HepG2 (cell line): ENCODE results near the gene IQCM. TPM values are rescaled to one million over a fixed set of nuclear protein-coding genes. Genes with fewer than 3 reads are reported as not detected.

Experiments used
- ATAC-seq: fragments of 200-7000 bp; cut with Tn5 transposase; 3 replicates; pipeline ENCODE4 v1.9.1; 2020; ENCODE audit warnings: mild to moderate bottlenecking, moderate library complexity
- BruUV-seq: library from RNA; stranded (reverse); fragments of 400-500 nt; replicated peaks from 2 replicates; lab custom pipeline; 2021; lab: Mats Ljungman, UMichigan
- CTCF ChIA-PET: fragments of 300-600 bp; formaldehyde crosslinking; extraction: SDS; loops from one replicate; lab custom pipeline; 2021; ENCODE audit warnings: low total read pairs, inconsistent platforms, low intra/inter-chr PET ratio; lab: Yijun Ruan, JAX
- POLR2A ChIA-PET: fragments of 350-600 bp; sonication (Branson Sonifier 250); formaldehyde crosslinking; loops from one replicate; lab custom pipeline; 2020; ENCODE audit warnings: antibody characterized with exemption, inconsistent platforms; lab: Yijun Ruan, JAX
- DNase-seq: peaks from one replicate; pipeline ENCODE4 v3.0.0-alpha.2; 2015; ENCODE audit warnings: low spot score
- FAIRE-seq: peaks from 3 replicates; lab custom pipeline; 2011; peaks lifted over from hg19 to GRCh38; lab: Jason Lieb, UNC
- H2AFZ ChIP-seq: one replicate; pipeline ENCODE4 v1.6.1; 2011; ENCODE audit warnings: low read length, inconsistent platforms
- H3K27ac ChIP-seq: fragments of 300-600 bp; 3 replicates; pipeline ENCODE4 v1.8.0; 2011; ENCODE audit warnings: mixed run types, mild to moderate bottlenecking, mixed read lengths, low read length, inconsistent platforms; ENCODE audit not compliant: insufficient read depth; ENCODE audit errors: extremely low read length
- H3K27me3 ChIP-seq, 2 experiments: fragments of 200-600 bp in 1 of 2; 2 replicates in 1 of 2; 3 replicates in 1 of 2; pipeline versions ENCODE4 v1.6.0 to v1.8.0; 2011; ENCODE audit warnings: low read length in 2 of 2, mild to moderate bottlenecking in 2 of 2, moderate library complexity in 2 of 2, inconsistent platforms in 1 of 2; ENCODE audit not compliant: insufficient read depth in 2 of 2, control insufficient read depth in 1 of 2
- H3K36me3 ChIP-seq, 2 experiments: fragments of 200-600 bp in 1 of 2; replicated peaks in 1 of 2; 2 replicates in 1 of 2; 3 replicates in 1 of 2; pipeline versions ENCODE4 v1.5.1 to v1.8.0; 2011; ENCODE audit warnings: low read length in 2 of 2, inconsistent platforms in 1 of 2; ENCODE audit not compliant: insufficient read depth in 2 of 2, control insufficient read depth in 1 of 2
- H3K4me1 ChIP-seq: 2 replicates; pipeline ENCODE4 v1.5.1; 2012; ENCODE audit warnings: low read length, inconsistent platforms; ENCODE audit not compliant: insufficient read depth
- H3K4me2 ChIP-seq: 2 replicates; pipeline ENCODE4 v1.6.0; 2011; ENCODE audit warnings: low read depth, low read length, inconsistent platforms
- H3K4me3 ChIP-seq, 3 experiments: fragments of 200-600 bp in 1 of 3; sonication (generic), shearing (Covaris generic) in 1 of 3; replicated peaks in 1 of 3; 2 replicates each; pipeline ENCODE4 v1.5.1; 2011 to 2016; ENCODE audit warnings: low read length in 3 of 3, inconsistent platforms in 2 of 3, low read depth in 2 of 3, mild to moderate bottlenecking in 2 of 3, control low read depth in 1 of 3, mixed read lengths in 1 of 3; ENCODE audit not compliant: insufficient read depth in 1 of 3
- H3K79me2 ChIP-seq: one replicate; pipeline ENCODE4 v1.6.1; 2011; ENCODE audit warnings: low read length, inconsistent platforms; ENCODE audit not compliant: insufficient read depth
- H3K9ac ChIP-seq: 2 replicates; pipeline ENCODE4 v1.6.0; 2011; ENCODE audit warnings: mild to moderate bottlenecking, low read depth, low read length, inconsistent platforms; ENCODE audit not compliant: insufficient read depth
- H3K9me3 ChIP-seq: 2 replicates; pipeline ENCODE4 v1.5.1; 2012; ENCODE audit warnings: mild to moderate bottlenecking, low read length
- H4K20me1 ChIP-seq: 2 replicates; pipeline ENCODE4 v1.6.0; 2011; ENCODE audit warnings: inconsistent platforms, mild to moderate bottlenecking, low read length, moderate library complexity; ENCODE audit not compliant: insufficient read depth
- ATF1 ChIP-seq: IDR thresholded peaks from 2 replicates; pipeline ENCODE4 v1.6.1; 2016; ENCODE audit warnings: mild to moderate bottlenecking, control low read depth
- CAMTA2 ChIP-seq: sonication (generic); formaldehyde crosslinking; IDR thresholded peaks from 2 replicates; pipeline ENCODE4 v1.4.0; 2020; ENCODE audit warnings: mild to moderate bottlenecking, missing genetic modification reagents, borderline replicate concordance
- CBX5 ChIP-seq: sonication (generic); formaldehyde crosslinking; IDR thresholded peaks from 2 replicates; pipeline ENCODE4 v1.4.0; 2020; ENCODE audit warnings: missing genetic modification reagents, borderline replicate concordance
- CC2D1A ChIP-seq: sonication (generic); formaldehyde crosslinking; IDR thresholded peaks from 2 replicates; pipeline ENCODE4 v1.8.1; 2023; ENCODE audit warnings: mild to moderate bottlenecking, missing genetic modification reagents
- CEBPB ChIP-seq: IDR thresholded peaks from 2 replicates; pipeline ENCODE4 v1.6.1; 2011; ENCODE audit warnings: low read depth, low read length, improper control_type of control experiment, borderline replicate concordance
- GZF1 ChIP-seq: sonication (generic); formaldehyde crosslinking; IDR thresholded peaks from 2 replicates; pipeline ENCODE4 v1.5.1; 2020; ENCODE audit warnings: mild to moderate bottlenecking, missing genetic modification reagents
- MAX ChIP-seq: IDR thresholded peaks from 2 replicates; pipeline ENCODE4 v1.6.1; 2012; ENCODE audit warnings: inconsistent platforms
- NBN ChIP-seq: fragments of 450-650 bp; conservative IDR thresholded peaks from 2 replicates; pipeline ENCODE4 v1.6.1; 2017
- ZFP36L1 ChIP-seq: sonication (generic); formaldehyde crosslinking; IDR thresholded peaks from 2 replicates; pipeline ENCODE4 v1.8.0; 2022; ENCODE audit warnings: mild to moderate bottlenecking, missing genetic modification reagents, moderate library complexity
- ZFP82 ChIP-seq: sonication (generic); formaldehyde crosslinking; IDR thresholded peaks from 2 replicates; pipeline ENCODE4 v1.5.1; 2020; ENCODE audit warnings: mild to moderate bottlenecking, missing genetic modification reagents, borderline replicate concordance
- ZNF605 ChIP-seq: sonication (generic); formaldehyde crosslinking; IDR thresholded peaks from 2 replicates; pipeline ENCODE4 v1.8.0; 2022; ENCODE audit warnings: mild to moderate bottlenecking, missing genetic modification reagents
- ZNF660 ChIP-seq: sonication (generic); formaldehyde crosslinking; IDR thresholded peaks from 2 replicates; pipeline ENCODE4 v1.5.1; 2020; ENCODE audit warnings: mild to moderate bottlenecking, low read depth, missing genetic modification reagents, borderline replicate concordance
- WGBS: methylation state at CpG from one replicate; pipeline ENCODE4 v1.1.6; 2017; ENCODE audit warnings: low lambda C conversion rate; 5-methylcytosine and 5-hydroxymethylcytosine counted together
- in situ Hi-C: cut with HindIII; loops from 2 replicates; pipeline ENCODE4 v1.10.0; 2017; ENCODE audit warnings: low pct_unique_long_range_greater_than_20kb; ENCODE audit not compliant: extremely low pct_ligation_motif_present
- intact Hi-C: fragments of 100-400 bp; cut with micrococcal nuclease; formaldehyde crosslinking; loops from one replicate; pipeline ENCODE4 v1.10.0; 2022; ENCODE audit not compliant: unreplicated experiment
- polyA plus RNA-seq, 8 experiments: library from polyadenylated mRNA; depleted of rRNA in 3 of 8; stranded (reverse) in 7 of 8; unstranded in 1 of 8; fragments of >200 nt; fragmentation: Illumina TruSeq in 4 of 8; extraction: Trizol in 4 of 8; gene quantifications; 2 replicates each; pipeline versions ENCODE4 v1.2.1 to v1.2.3, GENCODE V29; 2011 to 2016; ENCODE audit warnings: low read depth in 4 of 8, missing spikeins in 1 of 8, mixed read lengths in 1 of 8; ENCODE audit not compliant: insufficient read depth in 1 of 8
- total RNA-seq, 5 experiments: library from RNA; depleted of rRNA; stranded (reverse); fragments of >200 nt; fragmentation: Illumina TruSeq; extraction: Trizol; gene quantifications; 2 replicates each; pipeline ENCODE4 v1.2.3, GENCODE V29; 2016; ENCODE audit warnings: low read depth in 1 of 5

IQCM gene
- total and polyA plus RNA-seq, 2 of the 13 experiments (the other 11 are each of a cell fraction or from before 2014, with no cell fraction given) = not detected

GRCh38 chr4:149638073-149638472, 177.6 kb downstream of the IQCM start:
- Histone ChIP-seq H3K4me2 (no peak overlapping the region), H3K27ac (no peak overlapping the region), H3K79me2 (no peaks in the 10 kb centered on the region), H4K20me1 (no peaks in the 10 kb centered on the region), H3K9me3 (no peaks in the 10 kb centered on the region), H2AFZ (no peak overlapping the region), H3K4me3 (no peak overlapping the region), H3K9ac (no peak overlapping the region), H3K27me3 (no peaks in the 10 kb centered on the region), H3K4me1 (no peaks in the 10 kb centered on the region), H3K36me3 (no peaks in the 10 kb centered on the region)
- FAIRE-seq (no peak), ATAC-seq (no peak), DNase-seq (no peak)
- CTCF ChIA-PET = no interaction called here
- WGBS = 0% methylated on average over 1 of the region's 1 CpG
- in situ Hi-C loops (no loop called here), intact Hi-C loops (no loop called here)
- no TSS peak for BruUV-seq
- POLR2A ChIA-PET = no interaction called here
- TF ChIP-seq MAX = no peak
- no peak for TF ChIP-seq NBN
- no peak for TF ChIP-seq ZFP36L1
- TF ChIP-seq ZNF660 (CRISPR knock-in tag) = no peak
- no peak for TF ChIP-seq ZNF605 (CRISPR knock-in tag)
- no peak for TF ChIP-seq CC2D1A (CRISPR knock-in tag)
- TF ChIP-seq ZFP82 = no peak
- TF ChIP-seq CAMTA2 (CRISPR knock-in tag) = no peak
- no peak for TF ChIP-seq CEBPB
- no peak for TF ChIP-seq ATF1 (CRISPR knock-in tag)
- no peak for TF ChIP-seq GZF1 (CRISPR knock-in tag)
- TF ChIP-seq CBX5 (CRISPR knock-in tag) = no peak
